HEK293 (cell line): ENCODE results near the gene NPDC1.

ENCODE experiments used
- CTCF ChIA-PET: fragments of 350-600 bp; formaldehyde crosslinking; extraction: SDS; loops from one replicate; lab custom pipeline; 2021; ENCODE audit warnings: antibody characterized with exemption; lab: Yijun Ruan, JAX
- POLR2A ChIA-PET: fragments of 300-600 bp; formaldehyde crosslinking; extraction: SDS; loops from one replicate; lab custom pipeline; 2020; ENCODE audit warnings: antibody characterized with exemption, inconsistent platforms; lab: Yijun Ruan, JAX
- H3K27ac ChIP-seq: fragments of 200-500 bp; sonication (Bioruptor generic); 2 replicates; pipeline ENCODE4 v1.5.1; 2014; ENCODE audit warnings: low read depth, low read length, control low read depth, inconsistent platforms; ENCODE audit errors: extremely low read depth
- H3K36me3 ChIP-seq, 2 experiments: fragments of 200-500 bp in 1 of 2; sonication (Bioruptor generic) in 1 of 2; 1 replicate in 1 of 2; 2 replicates in 1 of 2; pipeline ENCODE4 v1.5.1; 2014 to 2017; ENCODE audit warnings: inconsistent platforms in 2 of 2, low read length in 2 of 2; ENCODE audit not compliant: control insufficient read depth in 2 of 2, insufficient read depth in 1 of 2
- H3K4me1 ChIP-seq: fragments of 200-500 bp; sonication (Bioruptor generic); 2 replicates; pipeline ENCODE4 v1.5.1; 2014; ENCODE audit warnings: mild to moderate bottlenecking, low read length, inconsistent platforms; ENCODE audit not compliant: control insufficient read depth, insufficient read depth
- H3K4me3 ChIP-seq: 2 replicates; pipeline ENCODE4 v1.5.1; 2011; ENCODE audit warnings: low read depth, mild to moderate bottlenecking, control low read depth, low read length, moderate library complexity
- H3K9me3 ChIP-seq: fragments of 200-500 bp; sonication (Bioruptor generic); 2 replicates; pipeline ENCODE4 v1.5.1; 2014; ENCODE audit warnings: low read depth, low read length, inconsistent platforms; ENCODE audit not compliant: control insufficient read depth, insufficient read depth
- GLI4 ChIP-seq: fragments of 450-650 bp; formaldehyde crosslinking; IDR thresholded peaks from 2 replicates; pipeline ENCODE4 v1.5.1; 2016; ENCODE audit warnings: missing biosample characterization, missing genetic modification characterization
- GLIS1 ChIP-seq: fragments of 450-650 bp; formaldehyde crosslinking; IDR thresholded peaks from 2 replicates; pipeline ENCODE4 v1.5.1; 2016; ENCODE audit warnings: missing biosample characterization, missing genetic modification characterization
- MEIS1 ChIP-seq: sonication (generic); formaldehyde crosslinking; IDR thresholded peaks from 2 replicates; pipeline ENCODE4 v1.8.1; 2022; ENCODE audit warnings: missing genetic modification reagents, mild to moderate bottlenecking, borderline replicate concordance
- SCRT1 ChIP-seq: fragments of 450-650 bp; formaldehyde crosslinking; IDR thresholded peaks from 2 replicates; pipeline ENCODE4 v1.5.1; 2016; ENCODE audit warnings: missing biosample characterization, missing genetic modification characterization, borderline replicate concordance
- SCRT2 ChIP-seq: fragments of 450-650 bp; formaldehyde crosslinking; IDR thresholded peaks from 2 replicates; pipeline ENCODE4 v1.5.1; 2016; ENCODE audit warnings: missing biosample characterization, missing genetic modification characterization
- SP2 ChIP-seq: fragments of 450-650 bp; formaldehyde crosslinking; IDR thresholded peaks from 2 replicates; pipeline ENCODE4 v1.5.1; 2016; ENCODE audit warnings: missing biosample characterization, missing genetic modification characterization
- TCF7L2 ChIP-seq: IDR thresholded peaks from 2 replicates; pipeline ENCODE4 v1.6.1; 2011; ENCODE audit warnings: low read depth, mild to moderate bottlenecking, inconsistent platforms, low read length, moderate library complexity, borderline replicate concordance
- TRIM28 ChIP-seq: IDR thresholded peaks from 2 replicates; pipeline ENCODE4 v1.6.1; 2011; ENCODE audit warnings: low read length, control low read depth, borderline replicate concordance
- WT1 ChIP-seq: fragments of 450-650 bp; formaldehyde crosslinking; IDR thresholded peaks from 2 replicates; pipeline ENCODE4 v1.5.1; 2016; ENCODE audit warnings: missing biosample characterization, missing genetic modification characterization
- ZBTB17 ChIP-seq: fragments of 450-650 bp; formaldehyde crosslinking; IDR thresholded peaks from 2 replicates; pipeline ENCODE4 v1.5.1; 2016; ENCODE audit warnings: missing biosample characterization, missing genetic modification characterization
- ZFHX2 ChIP-seq: fragments of 450-650 bp; formaldehyde crosslinking; conservative IDR thresholded peaks from 2 replicates; pipeline ENCODE4 v1.5.1; 2016; ENCODE audit warnings: missing biosample characterization, missing genetic modification characterization
- ZFP37 ChIP-seq: fragments of 450-650 bp; formaldehyde crosslinking; IDR thresholded peaks from 2 replicates; pipeline ENCODE4 v1.5.1; 2016; ENCODE audit warnings: missing biosample characterization, missing genetic modification characterization
- ZFP69B ChIP-seq: fragments of 450-650 bp; formaldehyde crosslinking; IDR thresholded peaks from 2 replicates; pipeline ENCODE4 v1.5.1; 2016; ENCODE audit warnings: missing biosample characterization, missing genetic modification characterization
- ZNF23 ChIP-seq: fragments of 450-650 bp; formaldehyde crosslinking; IDR thresholded peaks from 2 replicates; pipeline ENCODE4 v1.5.1; 2016; ENCODE audit warnings: missing biosample characterization, missing genetic modification characterization, borderline replicate concordance
- ZNF350 ChIP-seq: fragments of 450-650 bp; formaldehyde crosslinking; IDR thresholded peaks from 2 replicates; pipeline ENCODE4 v1.5.0; 2017; ENCODE audit warnings: missing biosample characterization, mild to moderate bottlenecking, missing genetic modification characterization
- ZNF391 ChIP-seq: fragments of 450-650 bp; formaldehyde crosslinking; IDR thresholded peaks from 2 replicates; pipeline ENCODE4 v1.5.1; 2016; ENCODE audit warnings: low read depth, missing biosample characterization, missing genetic modification characterization, borderline replicate concordance
- ZNF433 ChIP-seq: fragments of 450-650 bp; formaldehyde crosslinking; IDR thresholded peaks from 2 replicates; pipeline ENCODE4 v1.5.1; 2016; ENCODE audit warnings: missing biosample characterization, missing genetic modification characterization, low read depth
- ZNF629 ChIP-seq: fragments of 450-650 bp; formaldehyde crosslinking; IDR thresholded peaks from 2 replicates; pipeline ENCODE4 v1.5.1; 2017; ENCODE audit warnings: missing biosample characterization, missing genetic modification characterization
- ZNF670 ChIP-seq: fragments of 450-650 bp; formaldehyde crosslinking; IDR thresholded peaks from 2 replicates; pipeline ENCODE4 v1.5.1; 2016; ENCODE audit warnings: missing biosample characterization, missing genetic modification characterization, low read depth
- ZNF677 ChIP-seq: fragments of 450-650 bp; IDR thresholded peaks from 2 replicates; pipeline ENCODE4 v1.5.0; 2018; ENCODE audit warnings: missing biosample characterization, mild to moderate bottlenecking, missing genetic modification characterization, moderate library complexity
- ZNF776 ChIP-seq: fragments of 450-650 bp; formaldehyde crosslinking; IDR thresholded peaks from 2 replicates; pipeline ENCODE4 v1.5.0; 2017; ENCODE audit warnings: missing biosample characterization, missing genetic modification characterization, borderline replicate concordance
- TF ChIP-seq, protein P1 (sequence below): fragments of 450-650 bp; formaldehyde crosslinking; IDR thresholded peaks from 2 replicates; pipeline ENCODE4 v1.5.1; 2017; ENCODE audit warnings: missing biosample characterization, missing genetic modification characterization
- TF ChIP-seq, protein P2 (sequence below): fragments of 450-650 bp; formaldehyde crosslinking; IDR thresholded peaks from 2 replicates; pipeline ENCODE4 v1.5.1; 2016; ENCODE audit warnings: missing biosample characterization, missing genetic modification characterization
- TF ChIP-seq, protein P3 (sequence below): fragments of 450-650 bp; formaldehyde crosslinking; IDR thresholded peaks from 2 replicates; pipeline ENCODE4 v1.5.1; 2017; ENCODE audit warnings: missing biosample characterization, missing genetic modification characterization
- TF ChIP-seq, protein P4 (sequence below): fragments of 450-650 bp; formaldehyde crosslinking; IDR thresholded peaks from 2 replicates; pipeline ENCODE4 v1.5.1; 2016; ENCODE audit warnings: missing biosample characterization, missing genetic modification characterization
- TF ChIP-seq, protein P5 (sequence below): fragments of 450-650 bp; formaldehyde crosslinking; IDR thresholded peaks from 2 replicates; pipeline ENCODE4 v1.5.1; 2017; ENCODE audit warnings: missing biosample characterization, missing genetic modification characterization

The NPDC1 gene

DNA sequence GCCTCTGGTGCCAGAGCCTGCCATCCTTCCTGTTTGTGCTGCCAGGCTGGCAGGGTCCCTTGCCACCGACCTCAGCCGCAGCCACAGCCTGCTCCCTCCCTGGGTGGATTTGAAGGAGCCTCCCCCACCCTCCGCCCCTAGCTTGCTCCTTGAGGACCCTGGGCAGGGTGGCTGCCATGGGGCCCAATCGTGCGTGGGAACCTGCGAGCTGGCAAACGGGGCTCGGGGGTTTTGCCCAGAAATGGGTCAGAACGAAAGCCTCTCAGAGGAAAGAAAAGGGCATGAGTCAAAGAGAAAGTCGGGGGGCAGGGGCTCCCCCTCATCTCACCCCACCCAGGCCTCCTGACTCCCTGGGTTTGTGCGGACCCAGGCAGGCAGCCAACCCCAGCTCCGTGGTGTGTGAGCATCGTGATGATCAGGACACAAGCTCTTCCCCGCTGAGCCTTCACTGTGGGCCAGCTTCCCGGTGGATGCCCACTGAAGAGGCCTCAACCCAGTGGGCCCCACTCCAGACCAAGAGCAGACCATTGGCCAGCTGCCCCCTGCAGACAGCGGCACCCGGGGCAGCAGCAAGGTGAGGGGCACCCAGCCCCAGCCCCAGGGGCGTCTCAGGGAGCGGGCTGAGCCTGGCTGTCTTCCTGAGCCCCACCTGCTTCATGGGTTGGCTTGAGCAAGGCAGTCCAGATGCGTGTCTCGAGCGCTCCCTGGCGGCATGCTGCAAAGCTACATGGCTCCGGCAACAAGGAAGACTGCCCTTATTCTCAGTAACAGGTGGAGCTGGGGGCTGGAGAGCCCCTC is 11.1 kb downstream of the NPDC1 start (continued):
- TF ChIP-seq ZNF629 (tag by site-specific recombination) (0 out of 2 replicates have a peak, but pooled peaks have one; percentile 29), ZNF776 (no peak), ZBTB17 (tag by site-specific recombination) (peak; percentile 60), ZNF23 (tag by site-specific recombination) (no peak), ZNF433 (tag by site-specific recombination) (no peak), GLIS1 (tag by site-specific recombination) (peak; percentile 68), ZNF391 (tag by site-specific recombination) (peak; percentile 26; the same call in 1 of the 2 replicates), SCRT1 (tag by site-specific recombination) (no peak; the same call in 1 of the 2 replicates), ZFP69B (tag by site-specific recombination) (peak; percentile 91), SCRT2 (tag by site-specific recombination) (peak; percentile 100), WT1 (tag by site-specific recombination) (0 out of 2 replicates have a peak, but pooled peaks have one; percentile 9), ZFP37 (tag by site-specific recombination) (no peak), ZNF670 (tag by site-specific recombination) (no peak), TRIM28 (no peak), GLI4 (tag by site-specific recombination) (no peak), TCF7L2 (no peak)
- TF ChIP-seq, protein P1, sequence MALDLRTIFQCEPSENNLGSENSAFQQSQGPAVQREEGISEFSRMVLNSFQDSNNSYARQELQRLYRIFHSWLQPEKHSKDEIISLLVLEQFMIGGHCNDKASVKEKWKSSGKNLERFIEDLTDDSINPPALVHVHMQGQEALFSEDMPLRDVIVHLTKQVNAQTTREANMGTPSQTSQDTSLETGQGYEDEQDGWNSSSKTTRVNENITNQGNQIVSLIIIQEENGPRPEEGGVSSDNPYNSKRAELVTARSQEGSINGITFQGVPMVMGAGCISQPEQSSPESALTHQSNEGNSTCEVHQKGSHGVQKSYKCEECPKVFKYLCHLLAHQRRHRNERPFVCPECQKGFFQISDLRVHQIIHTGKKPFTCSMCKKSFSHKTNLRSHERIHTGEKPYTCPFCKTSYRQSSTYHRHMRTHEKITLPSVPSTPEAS: no peak
- TF ChIP-seq, protein P2, sequence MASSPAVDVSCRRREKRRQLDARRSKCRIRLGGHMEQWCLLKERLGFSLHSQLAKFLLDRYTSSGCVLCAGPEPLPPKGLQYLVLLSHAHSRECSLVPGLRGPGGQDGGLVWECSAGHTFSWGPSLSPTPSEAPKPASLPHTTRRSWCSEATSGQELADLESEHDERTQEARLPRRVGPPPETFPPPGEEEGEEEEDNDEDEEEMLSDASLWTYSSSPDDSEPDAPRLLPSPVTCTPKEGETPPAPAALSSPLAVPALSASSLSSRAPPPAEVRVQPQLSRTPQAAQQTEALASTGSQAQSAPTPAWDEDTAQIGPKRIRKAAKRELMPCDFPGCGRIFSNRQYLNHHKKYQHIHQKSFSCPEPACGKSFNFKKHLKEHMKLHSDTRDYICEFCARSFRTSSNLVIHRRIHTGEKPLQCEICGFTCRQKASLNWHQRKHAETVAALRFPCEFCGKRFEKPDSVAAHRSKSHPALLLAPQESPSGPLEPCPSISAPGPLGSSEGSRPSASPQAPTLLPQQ (tag by site-specific recombination): peak; percentile 94
- TF ChIP-seq, protein P3, sequence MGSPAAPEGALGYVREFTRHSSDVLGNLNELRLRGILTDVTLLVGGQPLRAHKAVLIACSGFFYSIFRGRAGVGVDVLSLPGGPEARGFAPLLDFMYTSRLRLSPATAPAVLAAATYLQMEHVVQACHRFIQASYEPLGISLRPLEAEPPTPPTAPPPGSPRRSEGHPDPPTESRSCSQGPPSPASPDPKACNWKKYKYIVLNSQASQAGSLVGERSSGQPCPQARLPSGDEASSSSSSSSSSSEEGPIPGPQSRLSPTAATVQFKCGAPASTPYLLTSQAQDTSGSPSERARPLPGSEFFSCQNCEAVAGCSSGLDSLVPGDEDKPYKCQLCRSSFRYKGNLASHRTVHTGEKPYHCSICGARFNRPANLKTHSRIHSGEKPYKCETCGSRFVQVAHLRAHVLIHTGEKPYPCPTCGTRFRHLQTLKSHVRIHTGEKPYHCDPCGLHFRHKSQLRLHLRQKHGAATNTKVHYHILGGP (tag by site-specific recombination): no peak
- TF ChIP-seq, protein P4, sequence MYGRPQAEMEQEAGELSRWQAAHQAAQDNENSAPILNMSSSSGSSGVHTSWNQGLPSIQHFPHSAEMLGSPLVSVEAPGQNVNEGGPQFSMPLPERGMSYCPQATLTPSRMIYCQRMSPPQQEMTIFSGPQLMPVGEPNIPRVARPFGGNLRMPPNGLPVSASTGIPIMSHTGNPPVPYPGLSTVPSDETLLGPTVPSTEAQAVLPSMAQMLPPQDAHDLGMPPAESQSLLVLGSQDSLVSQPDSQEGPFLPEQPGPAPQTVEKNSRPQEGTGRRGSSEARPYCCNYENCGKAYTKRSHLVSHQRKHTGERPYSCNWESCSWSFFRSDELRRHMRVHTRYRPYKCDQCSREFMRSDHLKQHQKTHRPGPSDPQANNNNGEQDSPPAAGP: 0 out of 2 replicates have a peak, but pooled peaks have one; percentile 33

DNA sequence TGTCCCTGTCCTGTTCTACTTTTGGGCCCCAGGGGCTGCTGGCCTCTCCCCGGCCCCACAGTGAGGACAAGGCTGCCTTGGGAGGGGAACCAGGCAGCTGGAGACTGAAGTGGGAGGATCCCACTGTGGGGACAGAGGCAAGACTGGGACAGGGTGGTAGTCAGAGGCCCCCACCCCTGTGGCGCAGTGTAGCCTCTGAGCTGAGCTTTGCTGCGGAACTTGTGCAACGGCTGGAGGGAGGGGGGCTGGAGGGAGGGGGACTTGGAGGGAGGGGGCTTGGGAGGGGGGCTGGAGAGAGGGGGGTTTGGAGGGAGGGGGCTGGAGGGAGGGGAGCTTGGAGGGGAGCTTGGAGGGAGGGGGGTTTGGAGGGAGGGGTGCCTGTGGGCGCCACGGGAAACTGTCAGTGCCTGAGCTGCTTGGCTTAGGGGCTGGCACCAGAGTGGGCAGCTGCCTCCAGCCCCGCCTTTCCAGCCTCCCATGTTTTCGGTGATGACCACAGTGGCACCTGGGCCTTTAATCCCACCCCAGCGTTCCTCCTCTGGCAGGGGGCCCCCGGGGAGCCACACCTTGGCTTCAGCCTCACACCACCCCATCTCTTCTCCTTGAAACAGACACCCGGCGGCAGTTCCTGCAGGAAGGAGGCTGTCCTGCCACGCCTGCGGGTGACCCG is 11.8 kb downstream of the NPDC1 start:
- Histone ChIP-seq H3K9me3 (no peaks in the 10 kb centered on the region), H3K27ac (no peak overlapping the region)
- TF ChIP-seq ZFHX2 (tag by site-specific recombination) (0 out of 2 replicates have a peak, but pooled peaks have one; percentile 6), MEIS1 (no peak), ZNF677 (tag by site-specific recombination) (no peak), SP2 (tag by site-specific recombination) (peak; percentile 26; the same call in 1 of the 2 replicates), ZNF350 (tag by site-specific recombination) (no peak), ZNF776 (no peak)
- TF ChIP-seq, protein P5, sequence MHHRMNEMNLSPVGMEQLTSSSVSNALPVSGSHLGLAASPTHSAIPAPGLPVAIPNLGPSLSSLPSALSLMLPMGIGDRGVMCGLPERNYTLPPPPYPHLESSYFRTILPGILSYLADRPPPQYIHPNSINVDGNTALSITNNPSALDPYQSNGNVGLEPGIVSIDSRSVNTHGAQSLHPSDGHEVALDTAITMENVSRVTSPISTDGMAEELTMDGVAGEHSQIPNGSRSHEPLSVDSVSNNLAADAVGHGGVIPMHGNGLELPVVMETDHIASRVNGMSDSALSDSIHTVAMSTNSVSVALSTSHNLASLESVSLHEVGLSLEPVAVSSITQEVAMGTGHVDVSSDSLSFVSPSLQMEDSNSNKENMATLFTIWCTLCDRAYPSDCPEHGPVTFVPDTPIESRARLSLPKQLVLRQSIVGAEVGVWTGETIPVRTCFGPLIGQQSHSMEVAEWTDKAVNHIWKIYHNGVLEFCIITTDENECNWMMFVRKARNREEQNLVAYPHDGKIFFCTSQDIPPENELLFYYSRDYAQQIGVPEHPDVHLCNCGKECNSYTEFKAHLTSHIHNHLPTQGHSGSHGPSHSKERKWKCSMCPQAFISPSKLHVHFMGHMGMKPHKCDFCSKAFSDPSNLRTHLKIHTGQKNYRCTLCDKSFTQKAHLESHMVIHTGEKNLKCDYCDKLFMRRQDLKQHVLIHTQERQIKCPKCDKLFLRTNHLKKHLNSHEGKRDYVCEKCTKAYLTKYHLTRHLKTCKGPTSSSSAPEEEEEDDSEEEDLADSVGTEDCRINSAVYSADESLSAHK (tag by site-specific recombination): peak; percentile 78
- TF ChIP-seq, all 188 proteins: peak for 3
- CTCF ChIA-PET: interaction anchor here (0.5 to 5.3 kb wide), 31 partner anchors 8 to 340 kb away, joined by 3 to 119 read pairs (median 7); partner anchors contain the start of genes AJM1, C8G, FBXW5 and LCN15
- H3K36me3 ChIP-seq: peaks cover 0 to 13% of the 10 kb centered on the region in 2 experiments; a peak in 1 of 3 replicates
- H3K4me1 ChIP-seq: no peaks in the 10 kb centered on the region
- no peak overlapping the region for H3K4me3 ChIP-seq
- POLR2A ChIA-PET: interaction anchor here (0.6 to 1.9 kb wide), 19 partner anchors 8 to 306 kb away, joined by 3 to 16 read pairs (median 3); partner anchors contain the start of genes CLIC3, RNF208, SAPCD2 and TMEM141
